HG03175 (cell line): ENCODE measurements around the gene TOX2.
A peak's percentile ranks its signal among the peaks of the same experiment; 100 is the strongest.

Experiments used
- ATAC-seq: cut with Tn5 transposase; IDR thresholded peaks from one replicate; pipeline ENCODE4 v1.9.1; 2021; ENCODE audit warnings: mild to moderate bottlenecking, moderate library complexity; ENCODE audit not compliant: unreplicated experiment

TOX2 gene

DNA sequence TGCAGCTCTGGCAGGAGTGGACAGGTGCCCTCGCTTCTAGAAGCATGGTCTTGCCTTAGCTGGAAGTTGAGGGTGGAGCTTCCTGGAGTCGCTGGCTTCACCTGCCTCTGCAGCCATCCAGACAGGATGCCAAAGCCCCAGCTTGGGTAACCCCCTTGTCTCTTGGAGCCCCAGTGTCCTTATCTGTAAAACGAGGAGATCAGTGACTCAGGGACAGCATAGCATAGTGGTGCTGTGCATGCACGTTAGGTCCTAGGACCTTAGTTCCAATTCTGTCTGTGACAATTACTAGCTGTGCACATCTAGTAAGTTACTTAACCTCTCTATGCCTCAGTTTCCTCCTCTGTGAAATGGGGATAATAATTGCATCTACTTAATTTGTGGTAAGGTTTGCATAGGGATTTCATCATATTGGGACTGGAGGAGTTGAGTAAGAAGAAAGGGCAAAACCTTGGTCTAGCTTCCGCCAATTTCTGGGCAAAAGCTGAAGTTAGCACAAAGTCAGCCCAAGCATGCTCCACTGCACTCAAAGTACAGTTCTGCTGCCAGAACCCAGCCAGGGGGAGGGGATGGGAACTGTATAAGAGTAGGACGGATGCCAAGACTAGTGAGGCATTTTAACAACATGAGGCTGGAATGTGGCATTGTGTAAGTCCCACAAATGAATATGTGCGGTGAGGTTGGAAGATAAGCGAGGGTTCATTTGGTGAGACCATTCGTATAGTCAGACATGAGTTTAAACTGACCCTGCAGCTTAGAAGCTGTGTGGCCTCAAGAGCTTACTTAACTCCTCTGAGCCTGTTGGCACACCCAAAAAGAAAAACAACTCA lies 24.5 kb downstream of the TOX2 start:
- ATAC-seq: no peak

DNA sequence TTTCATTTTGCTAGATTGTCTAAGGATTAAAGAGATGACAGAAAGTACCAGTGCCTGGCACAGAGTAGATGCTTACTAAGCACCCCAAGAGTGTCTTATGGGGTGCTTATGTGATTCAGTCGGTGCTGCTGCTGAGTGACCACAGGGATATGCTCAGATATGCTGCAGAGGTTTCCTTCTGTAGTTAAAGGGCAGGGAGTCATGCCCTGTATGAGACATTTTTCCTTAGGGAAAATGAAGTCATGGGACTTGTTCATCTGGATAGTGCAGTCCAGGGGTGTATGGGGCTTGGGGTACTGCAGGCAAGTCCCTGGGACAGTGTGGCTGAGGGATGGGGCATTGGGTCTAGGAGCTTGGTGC lies 25.1 kb downstream of the TOX2 start:
- ATAC-seq: no peak

DNA sequence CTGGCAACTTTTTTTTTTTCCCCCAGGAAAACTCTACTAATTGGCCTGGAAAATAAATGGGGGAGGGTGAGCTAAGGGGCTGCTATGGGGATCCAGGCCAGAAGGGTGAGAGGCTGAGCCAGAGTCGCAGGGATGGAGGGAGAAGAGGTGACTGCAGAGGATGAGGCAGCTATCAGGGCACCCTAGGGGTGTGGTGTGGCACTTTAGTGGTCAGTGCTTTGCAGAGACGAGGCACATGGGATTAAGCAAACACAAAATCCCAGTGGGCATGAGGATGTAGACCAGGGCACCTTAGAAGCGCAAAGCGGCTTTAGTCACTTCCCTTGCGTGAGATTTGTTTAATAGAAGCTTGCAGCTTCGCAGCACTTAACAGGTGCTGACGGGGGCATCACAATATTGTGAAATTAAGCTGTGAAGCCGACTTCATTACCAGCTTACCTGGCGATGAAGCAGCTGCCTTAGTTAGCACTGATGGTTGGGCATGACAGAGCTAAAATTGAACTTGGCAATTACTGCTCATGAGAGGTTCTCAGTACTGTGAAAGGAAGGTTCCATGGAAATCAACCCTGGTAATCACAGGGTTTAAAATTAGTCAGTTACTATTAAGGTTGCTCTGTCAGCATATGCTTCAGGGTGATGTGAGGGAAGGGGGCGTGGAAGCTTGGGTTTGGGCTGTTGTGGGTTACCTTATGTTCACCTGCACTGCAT lies 26.0 kb downstream of the TOX2 start:
- ATAC-seq: no peak

DNA sequence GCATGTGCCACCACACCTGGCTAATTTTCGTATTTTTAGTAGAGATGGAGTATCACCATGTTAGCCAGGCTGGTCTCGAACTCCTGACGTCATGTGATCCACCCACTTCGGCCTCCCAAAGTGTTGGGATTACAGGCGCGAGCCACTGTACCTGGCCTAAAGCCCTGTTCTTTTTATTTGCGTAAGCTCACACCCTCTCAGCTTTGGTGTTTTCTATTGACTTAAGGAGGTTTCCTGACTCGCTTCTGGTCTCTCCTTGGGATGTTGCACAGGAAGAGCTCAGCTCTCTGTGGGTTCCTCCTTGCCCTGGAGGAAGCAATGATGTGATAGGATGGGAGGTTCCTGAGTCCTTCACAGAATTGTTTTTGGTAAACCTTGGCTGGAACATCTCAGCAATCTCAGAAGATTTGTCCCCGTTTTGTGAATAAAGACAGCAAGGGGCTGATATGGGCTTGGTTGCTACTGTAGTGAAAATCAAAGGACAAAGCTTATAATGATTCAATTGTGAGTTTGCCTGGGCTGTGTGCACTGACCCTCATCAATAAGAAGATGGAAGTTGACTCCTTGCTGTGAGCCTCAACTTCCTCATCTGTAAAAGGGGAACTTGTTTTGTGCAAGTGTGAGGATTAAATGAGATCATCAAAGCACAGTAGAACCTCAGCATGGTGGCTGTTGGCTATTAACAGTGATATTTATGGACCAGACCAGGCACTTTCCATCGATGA lies 27.0 kb downstream of the TOX2 start:
- peak; percentile 41 for ATAC-seq

DNA sequence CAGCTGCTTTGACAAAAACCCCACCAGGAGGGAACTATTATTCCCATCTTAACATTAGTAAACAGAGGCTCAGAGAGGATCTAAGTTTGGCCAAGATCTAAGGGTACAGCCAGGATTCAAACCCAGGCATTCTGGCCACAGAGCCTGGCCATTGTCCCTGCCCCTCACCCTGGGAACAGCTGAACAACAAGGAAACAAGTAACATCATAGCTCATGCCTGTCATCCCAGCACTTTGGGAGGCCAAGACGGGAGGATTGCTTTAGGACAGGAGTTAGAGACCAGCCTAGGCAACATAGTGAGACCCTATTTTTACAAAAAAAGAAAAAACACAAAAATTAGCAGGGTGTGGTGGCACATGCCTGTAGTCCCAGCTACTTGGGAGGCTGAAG lies 27.5 kb downstream of the TOX2 start:
- ATAC-seq: no peak

DNA sequence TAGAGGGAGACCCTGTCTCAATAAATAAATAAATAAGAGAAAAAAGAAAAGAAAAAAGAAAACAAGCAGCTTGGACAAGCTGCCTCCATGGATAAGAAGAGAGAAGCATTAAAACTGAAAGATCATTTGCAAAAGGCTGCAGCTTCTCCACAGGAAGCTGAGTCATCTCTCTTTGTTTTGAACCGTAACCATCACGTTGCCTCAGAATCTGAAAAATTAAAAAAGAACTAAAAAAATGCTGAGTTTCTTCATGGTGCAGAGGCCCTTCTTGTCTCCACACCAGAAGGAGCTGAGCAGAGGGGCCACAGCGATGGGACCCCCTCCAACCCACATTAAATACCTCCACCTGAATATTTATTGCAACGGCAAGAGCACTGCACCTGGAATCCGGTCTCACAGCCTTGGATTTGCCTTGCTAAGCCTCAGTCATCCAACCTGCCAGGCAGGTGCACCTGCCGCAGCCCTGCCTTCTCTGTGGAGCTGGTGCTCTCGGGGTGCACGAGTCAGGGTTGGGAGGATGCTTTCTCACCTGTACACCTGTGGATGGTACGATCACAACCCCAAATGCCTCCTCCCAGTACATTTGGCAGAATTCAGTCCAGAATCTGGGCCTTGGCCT lies 28.1 kb downstream of the TOX2 start:
- ATAC-seq: peak; percentile 44

DNA sequence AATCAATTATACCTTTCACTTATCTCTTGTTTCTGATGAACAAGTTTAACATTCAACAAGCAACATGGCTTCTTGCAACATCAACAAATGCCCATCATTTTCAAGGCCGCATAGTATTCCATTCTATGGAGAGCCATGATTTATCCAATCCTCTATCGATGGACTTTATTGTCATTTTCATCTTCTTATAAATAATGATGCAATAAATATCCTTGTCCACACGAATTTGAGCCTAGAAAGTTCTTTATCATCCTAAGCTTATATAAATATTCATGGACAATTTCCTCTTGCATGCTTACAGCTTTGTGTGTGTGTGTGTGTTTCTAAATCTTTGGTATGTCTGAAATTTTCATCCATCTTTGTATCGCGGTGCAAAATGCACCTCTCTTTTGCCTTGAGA lies 29.1 kb downstream of the TOX2 start:
- ATAC-seq: no peak

DNA sequence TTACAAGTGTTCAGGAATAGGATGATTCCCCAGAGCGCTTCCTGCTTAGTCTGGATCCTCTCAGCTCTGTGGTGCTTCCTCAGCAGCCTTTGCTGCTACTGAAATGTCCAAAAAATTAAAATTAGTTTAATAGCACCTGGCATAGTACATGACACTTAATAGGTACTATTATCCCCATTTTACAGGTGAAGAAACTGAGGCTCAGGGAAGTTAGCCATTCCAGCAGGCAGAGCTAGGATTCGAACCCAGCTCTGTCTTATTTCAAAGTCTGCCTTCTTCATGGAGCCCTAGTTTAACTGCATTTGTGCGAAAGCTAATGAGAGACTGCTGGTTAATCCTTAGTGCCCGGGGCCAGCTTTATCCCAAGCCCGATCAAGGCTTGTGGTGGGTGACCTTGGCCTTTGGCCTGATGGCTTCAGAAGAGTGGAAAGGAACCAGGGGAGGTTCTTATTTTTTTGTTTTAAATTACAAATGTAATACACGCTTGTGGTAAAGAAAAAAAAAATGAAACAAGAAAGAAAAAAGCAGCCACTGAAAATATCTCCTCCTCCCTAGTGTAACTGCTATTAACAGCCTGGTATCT lies 30.1 kb downstream of the TOX2 start:
- no peak for ATAC-seq

DNA sequence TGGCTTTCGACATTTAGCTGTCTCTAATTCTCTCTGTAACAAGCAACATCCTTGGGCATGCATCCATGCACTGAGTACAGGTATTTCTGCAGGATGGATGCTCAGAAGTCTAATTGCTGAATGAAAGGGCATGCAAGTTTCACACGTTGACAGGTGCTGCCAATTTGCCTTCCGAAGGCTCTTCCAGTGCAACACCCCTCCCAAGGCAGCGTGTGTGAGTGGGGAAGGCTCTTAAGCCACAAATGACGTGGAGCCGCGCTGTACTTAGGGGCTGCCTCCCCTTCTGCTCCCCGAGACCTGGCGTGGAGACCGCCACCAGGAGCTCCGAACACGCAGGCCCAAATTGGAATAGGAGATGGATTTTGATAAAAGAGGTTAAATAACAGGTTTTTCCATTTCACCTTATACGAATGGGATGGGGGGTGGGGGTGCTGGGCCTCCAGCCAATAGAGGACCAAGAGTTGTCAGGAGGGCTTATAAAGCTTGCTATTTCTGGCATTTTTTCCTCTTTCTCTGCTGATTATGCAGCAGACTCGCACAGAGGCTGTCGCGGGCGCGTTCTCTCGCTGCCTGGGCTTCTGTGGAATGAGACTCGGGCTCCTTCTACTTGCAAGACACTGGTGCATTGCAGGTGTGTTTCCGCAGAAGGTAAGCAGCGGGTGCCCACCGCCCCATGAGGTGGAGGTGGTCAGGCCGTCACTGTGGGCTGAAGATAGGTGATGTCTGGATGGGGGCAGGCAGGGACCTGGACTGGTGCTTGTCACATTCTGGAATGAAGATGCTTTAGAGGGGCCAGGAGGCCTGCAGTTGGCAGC lies 30.9 kb downstream of the TOX2 start:
- ATAC-seq: no peak

DNA sequence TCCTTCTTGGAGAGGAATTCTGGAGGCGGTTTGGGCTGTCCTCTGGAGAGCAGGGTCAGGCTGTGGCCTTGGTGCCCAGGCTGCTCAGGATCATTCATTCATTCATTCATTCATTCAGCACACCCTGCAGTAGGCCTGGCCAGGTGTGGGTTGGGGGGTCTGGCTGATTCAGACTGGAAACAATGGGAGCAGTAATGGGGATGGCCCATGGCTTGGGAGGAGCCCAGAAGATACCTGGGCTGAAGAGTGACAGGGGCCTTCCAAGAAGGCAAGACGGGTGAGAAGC lies 31.5 kb downstream of the TOX2 start:
- ATAC-seq: no peak

DNA sequence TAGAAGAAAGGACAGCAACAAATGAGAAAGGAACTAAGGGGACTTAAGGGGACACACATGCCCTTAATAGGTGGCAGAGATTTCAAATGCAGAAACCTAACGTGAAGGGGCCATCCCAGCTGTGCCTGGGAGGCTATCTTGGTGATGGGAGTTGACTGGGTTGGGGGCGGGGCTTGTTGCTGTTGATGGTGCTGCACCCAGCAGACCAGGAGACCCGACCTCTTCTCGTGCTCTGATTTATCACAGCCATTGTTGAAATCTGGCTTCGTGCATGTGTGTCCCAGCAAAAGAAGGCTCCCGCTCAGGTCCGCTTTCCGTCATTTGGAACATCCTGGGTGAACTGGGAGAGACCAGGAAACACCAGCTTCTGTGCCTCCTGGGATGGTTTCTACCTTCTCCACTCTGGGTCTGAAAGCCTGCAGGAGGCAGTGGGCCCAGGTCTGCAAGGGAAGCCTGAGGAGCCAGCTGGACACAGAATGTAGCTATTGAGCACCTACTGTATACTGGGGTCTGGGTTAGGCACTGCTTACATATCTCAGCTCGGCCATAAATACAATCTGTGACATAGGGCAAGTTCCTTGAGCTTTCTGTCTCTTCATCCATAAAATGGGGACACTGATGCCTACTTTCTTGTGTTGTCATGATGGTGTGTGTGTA lies 32.1 kb downstream of the TOX2 start:
- no peak for ATAC-seq

DNA sequence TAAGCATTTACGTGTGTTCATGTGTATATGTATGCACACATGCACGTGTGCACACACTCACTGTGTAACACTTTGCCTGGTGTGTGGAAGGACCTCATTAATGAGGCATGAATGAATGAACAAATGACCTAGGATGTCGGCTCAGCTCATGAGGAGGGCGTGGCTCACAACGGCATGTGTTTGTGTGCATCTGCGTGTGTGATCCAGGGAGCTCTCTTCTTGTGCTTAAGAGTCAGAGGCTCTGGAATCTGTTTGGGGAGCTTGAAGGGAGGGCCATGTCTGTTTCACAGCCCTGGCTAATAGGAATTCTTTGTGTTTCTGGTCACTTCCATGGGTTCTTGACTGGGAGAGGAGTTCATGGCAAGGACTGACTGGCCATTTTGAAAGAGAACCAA lies 32.7 kb downstream of the TOX2 start:
- no peak for ATAC-seq

DNA sequence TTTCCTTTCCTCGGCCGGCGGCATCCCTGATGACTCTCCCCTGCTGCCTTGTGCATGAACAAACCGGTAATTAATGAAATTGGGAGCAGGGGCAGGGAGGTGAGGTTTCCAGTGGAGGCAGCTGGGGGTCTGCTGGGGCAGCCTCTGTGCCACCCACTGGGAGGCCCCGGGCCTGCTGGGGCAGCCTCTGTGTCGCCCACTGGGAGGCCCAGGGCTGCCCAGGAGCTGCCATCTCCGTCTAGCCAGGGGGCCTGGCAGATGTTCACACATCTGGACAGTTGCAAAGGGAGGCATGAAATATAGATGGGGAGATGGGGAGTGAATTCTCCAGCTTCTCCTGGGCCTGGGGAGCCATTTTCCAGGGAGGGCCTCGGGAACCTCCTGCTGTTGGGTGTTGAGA lies 33.8 kb downstream of the TOX2 start:
- ATAC-seq: no peak

DNA sequence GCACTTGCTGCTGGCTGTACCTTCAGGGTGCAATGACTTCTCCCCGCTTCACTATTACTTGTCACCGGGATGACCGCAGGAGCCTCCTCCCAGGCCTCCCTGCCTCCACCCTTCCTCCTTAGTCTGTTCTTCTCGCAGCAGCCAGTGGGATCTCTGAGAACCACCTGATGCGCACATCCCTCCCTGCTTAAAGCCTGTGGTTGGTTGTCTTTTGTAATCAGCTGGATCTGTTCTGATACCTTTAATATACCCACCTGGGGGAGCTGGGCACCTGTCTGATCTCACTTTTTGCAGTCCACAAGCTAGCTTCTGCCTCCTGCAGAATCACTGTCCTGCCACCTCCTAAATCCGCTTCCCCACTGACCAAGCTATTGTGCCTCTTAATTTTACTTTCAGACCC lies 34.6 kb downstream of the TOX2 start:
- ATAC-seq: no peak

DNA sequence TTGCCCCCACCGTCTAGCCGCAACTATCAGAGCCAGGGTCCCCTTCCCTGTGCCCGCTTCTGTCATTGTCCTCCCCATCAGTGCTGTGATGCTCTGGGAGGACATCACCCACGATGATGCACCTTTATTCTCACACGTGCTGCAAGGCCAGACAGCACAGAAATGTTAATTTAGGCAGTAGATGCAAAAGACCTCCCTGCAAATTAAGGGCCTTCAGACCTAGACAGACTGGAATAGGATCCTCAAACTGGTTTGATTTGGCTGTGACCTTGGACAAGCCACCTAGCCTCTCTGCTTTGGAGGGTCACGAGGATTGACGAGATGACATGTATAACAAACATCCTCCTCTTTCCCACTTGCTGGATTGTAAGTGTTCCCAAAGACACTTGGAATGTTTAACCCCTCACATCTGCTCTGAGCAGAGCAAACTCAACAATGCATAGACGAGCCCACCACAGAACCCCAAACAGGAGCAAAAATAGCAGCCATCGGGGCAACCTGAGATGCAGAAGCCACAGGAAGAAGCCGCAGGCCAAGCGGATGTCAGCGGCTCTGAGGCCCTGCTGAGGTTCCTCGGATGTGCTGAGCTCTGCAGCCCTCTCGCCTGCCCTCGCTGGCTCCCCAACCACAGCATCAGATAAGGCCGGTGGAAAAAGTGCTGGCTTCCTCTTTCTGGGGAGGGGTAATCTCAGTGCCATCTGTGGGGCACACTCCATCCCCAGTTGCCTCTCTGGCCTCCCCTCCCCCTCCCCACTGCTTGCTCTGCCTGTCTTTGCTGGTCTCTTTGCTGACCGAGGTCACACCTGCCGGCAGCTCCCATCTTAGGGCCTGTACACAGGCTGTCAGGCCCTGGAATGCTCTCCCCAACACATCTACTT lies 35.3 kb downstream of the TOX2 start:
- ATAC-seq: peak; percentile 58

DNA sequence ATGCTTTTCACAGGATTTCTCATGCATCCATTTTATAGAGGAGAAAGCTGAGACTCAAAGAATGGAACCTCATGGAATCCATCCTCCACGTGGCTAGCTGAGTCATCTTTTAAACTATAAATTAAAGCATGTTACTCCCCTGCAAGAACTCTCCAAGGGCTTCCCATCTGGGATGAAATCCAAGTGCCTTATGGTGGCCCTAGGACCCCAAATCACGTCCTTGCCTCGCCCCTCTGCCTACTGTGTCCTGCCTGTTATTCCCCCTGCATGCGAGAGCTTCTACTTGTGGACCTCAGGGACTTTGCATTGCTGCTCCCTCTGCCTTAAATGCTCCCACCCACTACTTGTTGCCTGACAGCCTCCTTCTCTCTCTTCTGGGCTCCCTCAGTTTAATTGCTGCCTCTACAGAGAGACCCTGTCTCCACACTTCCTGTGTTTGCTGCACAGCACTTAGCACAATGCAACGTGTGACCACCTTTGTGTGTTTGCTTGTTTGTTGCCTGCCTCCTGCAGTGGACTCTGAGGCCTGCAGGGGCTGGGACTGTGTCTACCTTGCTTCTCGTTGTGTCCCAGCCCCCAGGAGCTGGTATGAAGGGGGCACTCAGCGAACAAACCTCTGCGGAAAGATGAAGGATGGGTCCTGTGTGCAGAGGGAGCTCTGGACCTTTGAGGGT lies 39.4 kb downstream of the TOX2 start:
- no peak for ATAC-seq

DNA sequence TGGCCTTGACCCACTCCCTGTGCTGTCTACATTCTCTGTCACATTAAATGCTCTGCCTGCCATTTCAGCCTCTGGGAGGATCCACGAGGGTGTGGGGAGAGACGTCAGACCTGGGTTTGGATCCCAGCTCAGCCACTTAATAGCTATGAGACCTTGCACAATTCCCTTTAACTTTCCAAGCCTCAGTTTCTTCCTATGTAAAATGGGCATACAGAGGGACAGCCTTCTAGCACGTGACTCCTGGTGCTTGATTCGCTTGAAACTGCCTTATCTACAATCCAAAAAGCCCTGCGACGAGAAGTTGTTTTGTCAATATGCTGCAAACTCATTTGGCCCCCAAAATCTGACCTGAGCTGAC lies 40.0 kb downstream of the TOX2 start:
- ATAC-seq: no peak

DNA sequence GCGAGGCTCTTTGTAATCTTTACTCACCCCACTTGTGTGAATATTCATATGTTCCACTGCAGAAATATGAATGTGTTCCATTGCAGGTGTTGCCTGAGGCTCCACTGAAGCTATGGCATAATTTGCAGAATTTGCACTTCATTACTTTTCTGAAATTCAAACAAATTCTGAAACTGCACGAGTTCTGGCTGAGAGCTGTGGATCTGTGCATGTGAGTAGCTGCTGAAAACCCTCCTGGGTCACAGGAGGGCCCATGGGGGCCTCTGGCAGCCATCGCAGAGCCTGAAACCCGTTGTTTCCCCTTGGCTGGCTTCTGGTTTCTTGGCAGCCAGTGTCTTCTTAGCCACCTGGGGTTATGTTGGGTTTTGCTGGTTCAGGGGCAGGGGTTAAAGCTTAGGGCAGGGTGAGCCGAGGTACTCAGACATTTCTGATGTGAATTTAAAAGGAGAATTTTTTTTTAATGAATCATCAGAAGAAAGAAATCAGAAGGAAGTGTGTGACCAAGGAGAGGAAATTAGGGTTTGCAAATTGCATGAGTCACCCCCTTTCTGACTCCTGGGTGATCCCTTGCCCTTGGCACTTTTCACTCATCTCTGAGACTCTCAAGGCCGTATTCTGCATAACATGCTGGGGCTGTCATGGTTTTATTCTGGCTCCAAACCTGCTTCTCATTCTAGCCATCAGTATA lies 40.6 kb downstream of the TOX2 start:
- ATAC-seq: peak; percentile 60
